GM12878 (cell line): ENCODE data around the gene THADA. TPM values are rescaled to one million over a fixed set of nuclear protein-coding genes. Genes with fewer than 3 reads are reported as not detected.

ENCODE experiments used
- ATAC-seq: fragments of 200-7000 bp; cut with Tn5 transposase; 3 replicates; pipeline ENCODE4 v1.9.1; 2020; ENCODE audit warnings: mild to moderate bottlenecking, moderate library complexity
- BruUV-seq: library from RNA; stranded (reverse); fragments of 400-500 nt; replicated peaks from 2 replicates; lab custom pipeline; 2021; lab: Mats Ljungman, UMichigan
- CTCF ChIA-PET: fragments of 300-600 bp; sonication (Branson Sonifier 250); formaldehyde crosslinking; extraction: SDS; loops from one replicate; lab custom pipeline; 2021; ENCODE audit warnings: inconsistent platforms; lab: Yijun Ruan, JAX
- POLR2A ChIA-PET: fragments of 350-600 bp; formaldehyde crosslinking; extraction: SDS; loops from one replicate; lab custom pipeline; 2021; ENCODE audit warnings: inconsistent platforms; lab: Charles Lee
- RAD21 ChIA-PET: fragments of 300-600 bp; sonication (Branson Sonifier 250); formaldehyde crosslinking; loops from one replicate; lab custom pipeline; 2023; ENCODE audit warnings: antibody characterized with exemption; ENCODE audit not compliant: unreplicated experiment; lab: Charles Lee
- SMC1A ChIA-PET: fragments of 300-600 bp; sonication (Branson Sonifier 250); formaldehyde crosslinking; loops from one replicate; lab custom pipeline; 2023; ENCODE audit not compliant: unreplicated experiment, uncharacterized antibody; lab: Charles Lee
- DNase-seq: peaks from one replicate; pipeline ENCODE4 v3.0.0-alpha.2; 2011; ENCODE audit warnings: low read depth, low spot score
- FAIRE-seq: peaks from 3 replicates; lab custom pipeline; 2011; peaks lifted over from hg19 to GRCh38; lab: Jason Lieb, UNC
- H2AFZ ChIP-seq: 2 replicates; pipeline ENCODE4 v1.6.0; 2011; ENCODE audit warnings: low read depth, low read length, control low read depth; ENCODE audit not compliant: control insufficient read depth
- H3K27ac ChIP-seq: 2 replicates; pipeline ENCODE4 v1.5.1; 2011; ENCODE audit warnings: control low read depth; ENCODE audit not compliant: control insufficient read depth, insufficient read depth
- H3K27me3 ChIP-seq, 2 experiments: replicated peaks in 1 of 2; 2 replicates each; pipeline versions ENCODE4 v1.6.0 to v1.6.1; 2011; ENCODE audit warnings: low read length in 1 of 2; ENCODE audit not compliant: control insufficient read depth in 2 of 2, insufficient read depth in 2 of 2
- H3K36me3 ChIP-seq, 2 experiments: 2 replicates each; pipeline ENCODE4 v1.5.1; 2011; ENCODE audit warnings: low read length in 1 of 2; ENCODE audit not compliant: control insufficient read depth in 2 of 2, insufficient read depth in 2 of 2
- H3K4me1 ChIP-seq: 2 replicates; pipeline ENCODE4 v1.6.1; 2011; ENCODE audit warnings: mild to moderate bottlenecking, low read length, moderate library complexity, mixed read lengths; ENCODE audit not compliant: control insufficient read depth, insufficient read depth
- H3K4me2 ChIP-seq: 2 replicates; pipeline ENCODE4 v1.6.0; 2011; ENCODE audit warnings: control low read depth; ENCODE audit not compliant: control insufficient read depth, insufficient read depth
- H3K4me3 ChIP-seq: fragments of 200-600 bp; sonication (generic); 2 replicates; pipeline ENCODE4 v1.5.1; 2016
- H3K79me2 ChIP-seq: 2 replicates; pipeline ENCODE4 v1.6.0; 2011; ENCODE audit warnings: low read length; ENCODE audit not compliant: control insufficient read depth, insufficient read depth
- H3K9ac ChIP-seq: 2 replicates; pipeline ENCODE4 v1.8.0; 2011; ENCODE audit warnings: low read length, control low read depth, mixed read lengths; ENCODE audit not compliant: control insufficient read depth, insufficient read depth
- H3K9me3 ChIP-seq: replicated peaks from 3 replicates; pipeline ENCODE4 v1.5.1; 2011; ENCODE audit warnings: mild to moderate bottlenecking, low read length; ENCODE audit not compliant: control insufficient read depth, insufficient read depth
- H4K20me1 ChIP-seq: 2 replicates; pipeline ENCODE4 v1.6.0; 2011; ENCODE audit not compliant: control insufficient read depth, insufficient read depth
- CEBPZ ChIP-seq: fragments of 150-350 bp; IDR thresholded peaks from 2 replicates; pipeline ENCODE4 v1.6.1; 2016; ENCODE audit warnings: low read depth, low read length
- IRF4 ChIP-seq: IDR thresholded peaks from 2 replicates; pipeline ENCODE4 v1.6.1; 2011; ENCODE audit warnings: low read depth, low read length
- NRF1 ChIP-seq: conservative IDR thresholded peaks from 2 replicates; pipeline ENCODE4 v1.6.1; 2011; ENCODE audit warnings: mild to moderate bottlenecking, low read depth, low read length, improper control_type of control experiment
- RAD21 ChIP-seq: IDR thresholded peaks from 2 replicates; pipeline ENCODE4 v1.6.1; 2011; ENCODE audit warnings: mild to moderate bottlenecking, low read depth, low read length, moderate library complexity; ENCODE audit not compliant: insufficient read depth
- WRNIP1 ChIP-seq: IDR thresholded peaks from 2 replicates; pipeline ENCODE4 v1.6.1; 2011; ENCODE audit warnings: low read depth, low read length, improper control_type of control experiment, borderline replicate concordance
- ZNF687 ChIP-seq: fragments of 450-650 bp; IDR thresholded peaks from 2 replicates; pipeline ENCODE4 v1.6.1; 2017; ENCODE audit warnings: mild to moderate bottlenecking, moderate library complexity
- WGBS: methylation state at CpG from one replicate; pipeline ENCODE4 v1.1.6; 2016; ENCODE audit warnings: low lambda C conversion rate; ENCODE audit not compliant: insufficient replicate concordance, insufficient coverage; ENCODE audit errors: missing lambda C conversion rate; 5-methylcytosine and 5-hydroxymethylcytosine counted together
- in situ Hi-C: fragments of 300-500 bp; cut with MboI; formaldehyde crosslinking; loops from 9 replicates; pipeline ENCODE4 v1.14.3; 2018; ENCODE audit warnings: mixed read lengths
- intact Hi-C: fragments of 100-400 bp; cut with micrococcal nuclease; formaldehyde crosslinking; loops from one replicate; pipeline ENCODE4 v1.14.2; 2022; ENCODE audit not compliant: unreplicated experiment
- polyA plus RNA-seq, 11 experiments: library from polyadenylated mRNA; depleted of rRNA in 4 of 11; unstranded in 6 of 11; stranded (reverse) in 5 of 11; fragments of >200 nt; fragmentation: Nextera tagmentation in 4 of 11; fragmentation: Illumina TruSeq in 1 of 11; extraction: Ambion mirVana in 4 of 11; extraction: Trizol in 1 of 11; gene quantifications; 1 replicate in 1 of 11; 2 replicates in 10 of 11; pipeline versions ENCODE4 v1.2.1 to v1.2.3, GENCODE V29; 2011 to 2016; ENCODE audit warnings: inconsistent platforms in 2 of 11, missing spikeins in 2 of 11, low read depth in 1 of 11
- total RNA-seq, 4 experiments: library from RNA; depleted of rRNA in 3 of 4; stranded (reverse); fragments of >200 nt in 3 of 4; fragmentation: Illumina TruSeq in 1 of 4; extraction: Trizol in 1 of 4; gene quantifications; 2 replicates each; pipeline versions ENCODE4 v1.2.1 to v1.2.3, GENCODE V29; 2013 to 2021

Gene THADA
- total and polyA plus RNA-seq, 10 of the 15 experiments (the other 5 are each of a cell fraction or from before 2014, with no cell fraction given) = 14.6 to 33.2 (median 23.2) TPM

- no peak for TF ChIP-seq CEBPZ
- TF ChIP-seq, all 136 proteins: peak for 0
Measured at GRCh38 chr2:43201497-43201896, 394.3 kb downstream of the THADA start (continued).

- DNase-seq (no peak), FAIRE-seq (no peak), ATAC-seq (no peak)
- Histone ChIP-seq H3K4me3 (no peak overlapping the region), H3K36me3 (no peaks in the 10 kb centered on the region), H3K9ac (no peak overlapping the region), H3K9me3 (no peaks in the 10 kb centered on the region), H2AFZ (no peak overlapping the region), H3K79me2 (no peaks in the 10 kb centered on the region), H3K4me2 (no peak overlapping the region), H3K4me1 (no peaks in the 10 kb centered on the region), H3K27ac (no peak overlapping the region), H3K27me3 (no peaks in the 10 kb centered on the region), H4K20me1 (no peaks in the 10 kb centered on the region)
- ChIA-PET POLR2A (interaction anchor here (0.6 to 2.0 kb wide), 2 partner anchors 17 to 734 kb away, joined by 3 to 6 read pairs; no protein-coding TSS in a partner anchor), SMC1A (no interaction called here), RAD21 (no interaction called here), CTCF (no interaction called here)
- TF ChIP-seq RAD21 (no peak), WRNIP1 (no peak), IRF4 (no peak), NRF1 (no peak), ZNF687 (no peak)
- in situ Hi-C loops (no loop called here), intact Hi-C loops (no loop called here)
- BruUV-seq = no TSS peak
- 66% methylated on average over 7 of the region's 7 CpGs for WGBS
Measured at GRCh38 chr2:43201016-43201415, 394.8 kb downstream of the THADA start.
